ENCODE data around the gene GMCL2. TPM values are rescaled to one million over a fixed set of nuclear protein-coding genes. Genes with fewer than 3 reads are reported as not detected.

GMCL2 gene
- polyA plus RNA-seq, 1 donor, result not detected

DNA sequence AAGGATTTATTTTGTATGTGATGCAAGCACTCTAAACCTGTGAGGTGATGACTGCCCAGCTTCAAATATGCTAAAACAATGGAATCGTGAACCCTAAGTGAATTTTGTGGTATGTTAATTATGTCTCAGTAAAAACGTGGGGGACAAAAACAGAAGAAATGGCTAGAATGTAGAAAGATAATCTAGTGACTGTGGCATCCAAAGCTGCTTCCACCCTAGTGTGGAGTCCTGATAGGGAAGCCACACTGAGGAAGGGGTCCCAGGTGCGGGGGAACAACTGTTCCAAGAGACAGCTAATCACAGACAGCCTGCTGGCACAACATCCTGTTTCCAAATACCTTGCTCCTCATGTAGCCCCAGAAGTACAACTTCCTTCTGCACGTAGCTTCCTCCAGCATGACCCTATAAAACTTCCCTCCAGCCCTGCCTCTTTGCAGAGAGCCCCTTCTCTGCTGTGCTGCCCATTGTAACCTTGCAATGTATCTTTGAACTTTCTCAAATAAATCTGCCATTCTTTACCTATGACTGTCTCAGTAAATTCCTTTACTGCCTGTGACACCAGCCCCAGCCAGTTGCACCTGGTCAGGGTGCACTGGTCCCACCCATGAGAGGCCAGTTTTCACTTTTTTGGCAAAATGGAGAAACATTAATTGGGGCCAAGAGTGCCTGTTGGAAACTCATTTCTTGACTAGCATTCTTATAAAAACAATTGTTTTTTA is 4.9 kb downstream of the GMCL2 start:
- no peak for DNase-seq (ENCODE audit: low read depth)

- DNase-seq (ENCODE audit: low read depth), result no peak
These were observed 6.9 kb downstream of the GMCL2 start for GRCh38 chr5:178180141-178180863.

- no peak for DNase-seq (ENCODE audit: low read depth)
These were observed 9.6 kb downstream of the GMCL2 start for GRCh38 chr5:178177569-178177968.

GRCh38 chr5:178176791-178177190 is 10.4 kb downstream of the GMCL2 start:
- no peak for DNase-seq (ENCODE audit: low read depth)

DNA sequence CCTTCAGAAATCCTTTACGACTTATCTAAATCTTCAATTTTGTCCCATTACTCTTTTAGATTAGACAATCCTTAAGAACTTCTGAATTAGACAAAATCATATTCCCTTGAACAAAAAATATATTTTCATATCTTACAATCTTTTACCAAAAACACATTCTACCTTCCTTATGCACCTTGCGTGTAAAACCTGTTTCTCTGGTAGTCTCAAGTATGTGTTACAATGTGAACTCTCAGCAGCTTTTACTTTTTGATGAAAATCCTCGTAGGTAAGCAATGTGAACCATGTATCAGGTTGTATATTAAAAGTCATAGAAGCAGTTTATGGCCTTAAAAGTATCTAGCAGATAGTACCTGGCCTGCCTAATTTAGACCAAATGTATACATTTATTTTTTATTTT is 12.7 kb downstream of the GMCL2 start:
- no peak for DNase-seq (ENCODE audit: low read depth)

GRCh38 chr5:178170455-178170854 is 16.7 kb downstream of the GMCL2 start:
- no peak for DNase-seq (ENCODE audit: low read depth)

DNA sequence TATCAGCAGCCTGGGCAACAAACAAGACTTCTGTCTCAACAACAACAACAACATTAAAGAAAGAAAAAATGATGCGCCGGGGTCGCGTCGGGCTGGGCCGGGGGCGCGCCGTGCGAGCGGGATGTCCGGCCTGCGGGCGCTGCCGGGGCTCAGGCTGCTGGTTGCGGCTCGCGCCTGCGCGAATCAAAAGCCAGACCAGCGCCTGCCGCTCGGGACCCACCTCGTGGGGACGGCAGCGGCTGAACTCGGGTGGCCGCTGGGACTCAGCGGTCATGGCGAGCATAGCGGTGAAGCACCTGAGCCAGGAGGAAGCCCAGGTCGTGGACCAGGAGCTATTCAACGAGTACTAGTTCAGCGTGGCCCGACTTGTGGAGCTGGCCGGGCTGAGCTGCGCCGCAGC is 21.6 kb downstream of the GMCL2 start:
- DNase-seq (ENCODE audit: low read depth), result no peak

GRCh38 chr5:178163772-178164735 is 23.1 kb downstream of the GMCL2 start:
- DNase-seq (ENCODE audit: low read depth), result peak; percentile 28

- DNase-seq (ENCODE audit: low read depth), result no peak
These were observed 24.7 kb downstream of the GMCL2 start for GRCh38 chr5:178162481-178162880.

DNA sequence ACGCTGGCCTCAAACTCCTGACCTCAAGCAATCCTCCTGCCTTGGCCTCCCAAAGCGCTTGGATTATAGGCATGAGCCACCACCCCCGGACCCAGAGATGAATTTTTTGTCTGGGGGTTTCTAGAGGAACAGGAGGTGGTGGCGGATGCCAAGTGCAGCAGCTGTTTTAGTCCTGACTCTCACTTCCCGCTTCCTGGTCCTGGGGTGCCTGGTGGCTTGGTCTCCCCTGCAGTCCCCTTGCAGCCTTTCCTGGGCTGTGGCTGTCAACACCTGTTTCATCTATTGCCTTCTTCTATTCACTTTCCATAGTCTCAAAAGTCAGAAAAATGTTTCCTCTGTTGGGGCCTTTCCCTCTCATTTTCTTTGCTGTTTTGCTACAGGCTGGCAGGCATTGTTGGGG is 27.0 kb downstream of the GMCL2 start:
- no peak for DNase-seq (ENCODE audit: low read depth)

DNA sequence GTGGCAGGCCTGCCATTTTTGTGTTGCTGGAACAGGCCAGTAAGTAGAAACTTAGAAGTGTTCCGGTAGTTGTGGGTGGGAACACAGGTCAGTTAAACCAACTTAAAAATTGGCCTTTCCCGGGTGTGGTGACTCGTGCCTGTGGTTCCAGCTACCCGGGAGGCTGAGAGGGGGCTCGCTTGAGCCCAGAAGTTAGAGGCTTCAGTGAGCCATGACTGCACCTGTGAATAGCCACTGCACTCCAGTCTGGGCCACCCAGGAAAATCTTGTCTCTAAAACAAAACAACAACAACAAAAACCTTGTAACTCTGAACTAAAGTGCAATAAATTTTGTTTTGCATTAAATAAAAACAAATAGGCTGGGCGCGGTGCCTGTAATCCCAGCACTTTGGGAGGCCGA is 32.1 kb downstream of the GMCL2 start:
- DNase-seq (ENCODE audit: low read depth), result no peak

- DNase-seq (ENCODE audit: low read depth), result peak; percentile 97
These were observed 33.4 kb downstream of the GMCL2 start, which contains the start of gene NHP2 for GRCh38 chr5:178153530-178154340. NHP2 (minus strand) TSS chr5:178153885; CDS start chr5:178153817, 68 bp downstream.

GRCh38 chr5:178152491-178153444 is 34.4 kb downstream of the GMCL2 start:
- DNase-seq (ENCODE audit: low read depth), result no peak

- DNase-seq (ENCODE audit: low read depth), result no peak
These were observed 36.0 kb downstream of the GMCL2 start for GRCh38 chr5:178150977-178151734.

DNA sequence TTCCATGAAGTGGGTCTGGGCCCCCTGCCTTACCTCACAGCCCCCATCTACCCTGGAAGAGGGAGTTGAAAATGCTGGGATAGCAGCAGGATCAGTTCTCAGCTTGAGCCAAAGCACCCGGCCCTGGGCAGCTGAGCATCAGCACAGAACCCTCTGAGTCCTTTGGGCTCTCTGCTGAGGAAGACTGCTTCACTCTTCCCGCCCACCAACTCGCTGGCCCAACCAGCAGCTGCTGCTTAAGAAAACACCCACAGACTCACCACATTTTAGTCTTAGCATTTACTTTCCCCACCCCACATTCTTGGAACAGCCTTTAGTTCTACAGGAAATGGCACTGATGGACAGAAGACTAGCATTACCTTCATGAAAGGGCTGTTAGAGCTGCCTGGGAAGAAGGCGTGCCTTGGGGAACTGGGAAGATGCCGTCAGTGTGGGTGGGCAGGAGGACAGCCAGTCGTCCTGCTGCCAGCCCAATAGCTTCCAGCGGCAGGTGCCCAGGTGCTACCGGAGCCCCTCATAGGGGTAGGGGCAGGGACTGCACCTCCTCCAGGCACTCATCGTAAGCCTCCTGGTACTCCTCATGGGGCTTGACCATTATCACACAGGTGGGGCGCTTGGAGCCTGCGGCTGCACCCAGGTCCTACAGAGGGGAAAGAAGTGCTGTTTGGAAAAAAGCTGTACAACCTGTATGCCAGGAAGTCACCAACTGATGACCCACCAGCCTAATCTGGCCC is 37.8 kb downstream of the GMCL2 start:
- DNase-seq (ENCODE audit: low read depth), result no peak

DNA sequence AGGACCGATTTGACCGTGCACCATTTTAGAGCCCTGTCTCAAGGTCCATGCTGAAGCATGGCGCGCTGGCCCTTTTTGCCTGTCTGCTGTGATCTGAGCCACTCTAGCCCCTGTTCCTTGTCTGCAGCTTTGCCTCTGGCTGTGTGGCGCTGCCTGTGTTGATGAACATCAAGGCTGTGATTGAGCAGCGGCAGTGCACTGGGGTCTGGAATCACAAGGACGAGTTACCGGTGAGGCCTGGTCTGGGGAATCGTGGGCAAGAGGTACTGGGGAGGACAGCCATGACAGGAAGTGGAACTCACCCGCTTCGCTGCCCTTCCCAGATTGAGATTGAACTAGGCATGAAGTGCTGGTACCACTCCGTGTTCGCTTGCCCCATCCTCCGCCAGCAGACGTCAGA is 39.8 kb downstream of the GMCL2 start:
- DNase-seq (ENCODE audit: low read depth), result no peak

GRCh38 chr5:178145965-178146820 is 41.0 kb downstream of the GMCL2 start:
- no peak for DNase-seq (ENCODE audit: low read depth)

GRCh38 chr5:178143901-178144300 is 43.3 kb downstream of the GMCL2 start:
- no peak for DNase-seq (ENCODE audit: low read depth)

All from forelimb muscle (tissue), 1 donor.